Inferior parietal cortex (tissue), 1 donor: Measurements from ENCODE around the gene ITK.
"Not testable (repeated sequence)": the region's sequence is repeated elsewhere in the genome, so short reads cannot be mapped to it uniquely, and the experiment has no call there.

Source experiments
- DNase-seq: peaks from one replicate; pipeline ENCODE4 v3.0.0-alpha.2; 2016; ENCODE audit errors: extremely low spot score

ITK gene

DNA sequence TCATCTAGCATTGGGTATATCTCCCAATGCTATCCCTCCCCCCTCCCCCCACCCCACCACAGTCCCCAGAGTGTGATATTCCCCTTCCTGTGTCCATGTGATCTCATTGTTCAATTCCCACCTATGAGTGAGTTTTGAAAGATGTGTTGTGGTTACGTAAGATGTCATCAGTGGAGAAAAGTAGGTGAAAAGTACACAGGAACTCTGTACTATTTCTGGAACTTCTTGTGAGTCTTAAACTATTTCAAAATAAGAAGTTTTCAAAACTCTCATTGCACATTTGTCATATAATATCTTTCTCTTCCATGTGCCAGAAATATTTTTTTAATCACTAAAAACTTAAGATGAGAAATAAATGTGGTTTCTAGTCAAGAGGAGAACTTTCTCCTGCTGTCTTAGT, 30.0 kb downstream of the ITK start:
- DNase-seq = not testable (repeated sequence)

DNA sequence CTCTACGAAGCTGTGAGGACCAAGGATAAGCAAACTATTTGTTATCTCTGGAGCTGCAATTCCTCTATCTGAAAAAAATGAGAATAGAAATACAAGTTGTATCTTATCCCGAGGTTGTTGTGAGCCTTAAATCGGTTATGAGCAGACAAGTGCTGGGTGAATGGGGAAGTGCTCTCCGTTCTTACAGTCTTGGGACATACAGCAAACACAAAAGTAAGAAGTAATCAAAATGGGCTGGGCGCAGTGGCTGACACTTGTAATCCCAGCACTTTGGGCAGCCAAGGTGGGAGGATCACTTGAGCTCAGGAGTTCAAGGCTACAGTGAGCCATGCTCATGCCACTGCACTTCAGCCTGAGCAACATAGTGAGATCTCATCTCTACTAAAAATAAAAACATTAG, 31.7 kb downstream of the ITK start:
- DNase-seq = no peak

DNA sequence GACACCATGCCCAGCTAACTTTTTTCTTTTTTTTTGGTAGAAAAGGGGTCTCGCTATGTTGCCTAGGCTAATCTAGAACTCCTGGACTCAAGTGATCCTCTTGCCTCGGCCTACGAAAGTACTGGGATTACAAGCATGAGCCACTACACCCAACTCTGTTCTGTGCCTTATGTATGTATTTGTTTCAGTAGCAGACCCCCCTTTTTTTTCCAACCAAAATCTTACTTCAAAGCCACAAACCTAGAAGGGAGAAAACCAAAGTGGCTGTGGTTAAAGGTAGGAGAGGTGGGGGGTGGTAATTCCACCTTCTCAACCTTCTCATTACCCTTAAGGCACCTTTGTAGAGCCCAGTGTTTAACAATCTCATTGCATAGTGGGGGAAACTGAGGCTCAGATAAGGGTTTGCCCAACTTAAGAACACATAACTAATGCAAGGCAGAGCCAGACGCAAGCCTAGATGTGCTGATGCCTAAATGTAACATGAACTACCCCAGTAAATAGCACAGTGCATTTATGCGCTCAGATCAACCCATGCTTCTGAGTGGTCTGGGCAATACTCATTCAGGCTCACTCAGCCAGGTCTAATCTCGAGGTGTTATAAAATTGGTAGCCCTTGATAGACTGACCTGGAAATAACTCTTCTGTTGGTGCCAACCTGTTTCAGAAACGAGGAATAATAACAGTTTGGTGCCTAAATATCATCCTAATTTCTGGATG, 33.0 kb downstream of the ITK start:
- no peak for DNase-seq

DNA sequence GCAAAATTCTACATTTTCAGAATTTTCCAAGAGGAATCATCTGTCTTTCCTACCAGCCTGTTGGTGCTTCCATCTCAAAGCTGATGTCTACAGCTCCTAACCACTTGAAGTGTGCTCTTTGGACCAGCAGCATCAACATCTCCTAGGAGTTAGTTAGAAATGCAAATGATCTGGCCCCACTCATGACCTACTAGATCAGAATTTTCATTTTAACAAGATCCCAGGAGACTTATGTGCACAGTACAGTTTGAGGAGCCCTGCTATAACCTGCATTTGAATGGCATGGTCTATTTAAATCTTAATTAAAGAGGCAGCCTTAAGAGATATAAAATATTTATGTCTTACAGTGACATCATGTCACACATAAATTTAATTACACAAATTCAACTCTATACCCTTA, 33.8 kb downstream of the ITK start:
- no peak for DNase-seq

DNA sequence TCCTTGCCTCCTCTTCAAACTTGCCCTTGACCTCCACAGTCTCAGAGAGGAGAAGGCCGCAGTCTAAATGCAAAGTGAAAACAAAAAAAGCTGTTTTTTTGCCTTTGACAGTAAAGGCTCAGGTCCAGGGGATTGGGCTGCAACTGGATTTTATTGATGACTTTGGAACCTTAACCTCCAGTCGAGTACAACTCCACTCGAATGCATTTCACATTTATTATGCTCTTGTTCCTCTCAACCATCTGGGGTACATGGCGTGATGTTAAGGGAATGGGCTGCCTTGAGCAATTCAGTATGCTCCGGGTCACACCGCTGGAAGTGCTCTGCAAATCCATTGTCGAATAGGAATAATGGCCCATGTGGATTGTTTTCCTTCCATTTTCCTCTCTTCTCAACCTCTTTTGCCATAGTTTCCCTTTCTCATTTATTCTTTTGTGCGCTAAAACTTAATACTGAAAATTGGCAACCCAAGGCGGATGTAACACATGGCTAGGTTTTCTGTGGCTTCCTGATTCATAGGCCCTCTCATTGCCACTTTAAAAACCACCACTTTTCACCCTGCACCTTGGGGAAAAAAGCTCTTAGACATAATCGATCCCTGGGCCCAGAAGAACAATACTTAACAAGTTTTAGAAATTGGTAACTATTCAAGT, 34.3 kb downstream of the ITK start:
- DNase-seq = no peak

- DNase-seq = no peak
Observed at GRCh38 chr5:157215514-157216167, 35.0 kb downstream of the ITK start.

GRCh38 chr5:157216391-157217142, 35.9 kb downstream of the ITK start:
- DNase-seq = no peak

- no peak for DNase-seq
Observed at GRCh38 chr5:157217289-157218024, 36.8 kb downstream of the ITK start.

DNA sequence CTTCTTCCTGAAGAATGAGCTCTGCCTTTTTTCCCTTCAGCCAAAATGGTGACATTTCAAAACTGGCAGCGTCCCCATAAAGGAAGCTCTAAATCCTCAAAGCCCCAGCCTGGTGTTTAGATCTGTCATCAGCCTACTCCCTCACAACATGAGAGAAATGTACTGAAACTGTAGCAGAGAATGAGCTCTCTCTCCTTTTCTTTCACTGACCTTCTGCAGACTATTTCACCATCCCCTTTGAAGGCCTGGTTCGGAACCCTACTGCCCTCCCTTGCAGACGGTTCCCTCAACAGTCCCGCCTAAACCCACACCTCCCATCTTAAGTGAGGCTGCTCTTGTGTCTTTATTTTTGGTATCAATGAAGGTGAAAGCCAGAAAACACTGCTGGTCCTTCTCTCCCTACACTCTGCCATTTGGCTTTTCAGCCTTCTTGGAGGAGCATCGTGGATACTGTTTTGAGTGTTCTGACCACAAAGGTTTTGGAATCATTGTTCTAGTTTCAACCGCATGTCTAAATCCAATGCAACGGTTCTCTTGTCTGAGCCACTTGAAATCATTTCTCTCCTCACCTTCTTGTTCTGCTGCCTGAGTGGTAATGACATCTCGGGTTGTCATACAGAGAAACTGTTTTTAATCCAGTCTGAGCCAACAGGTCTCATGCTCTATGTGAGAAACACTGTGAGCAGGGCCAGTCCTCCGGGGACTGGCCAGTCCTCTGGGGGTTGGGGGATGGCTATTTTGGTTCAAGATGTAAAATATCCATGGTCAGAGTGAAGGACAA, 39.0 kb downstream of the ITK start:
- no peak for DNase-seq

DNA sequence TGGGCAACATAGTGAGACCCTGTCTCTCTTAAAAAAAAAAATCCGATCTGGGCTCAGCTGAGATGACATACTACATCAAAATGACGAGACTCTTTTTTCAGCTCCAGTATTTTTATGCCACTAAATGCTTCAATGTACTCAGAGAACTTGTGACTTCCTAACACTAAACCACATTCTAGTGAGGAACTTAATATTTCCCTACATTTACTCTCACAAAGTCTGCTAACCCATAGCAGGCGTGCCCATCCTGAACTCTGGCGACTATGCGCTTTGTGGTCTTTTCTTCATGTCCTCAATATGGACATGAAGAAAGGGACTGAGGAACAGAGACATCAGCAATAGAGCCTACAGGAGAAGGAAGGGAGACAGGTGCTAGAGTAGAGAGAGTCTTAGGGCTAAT, 41.3 kb downstream of the ITK start:
- DNase-seq = no peak

DNA sequence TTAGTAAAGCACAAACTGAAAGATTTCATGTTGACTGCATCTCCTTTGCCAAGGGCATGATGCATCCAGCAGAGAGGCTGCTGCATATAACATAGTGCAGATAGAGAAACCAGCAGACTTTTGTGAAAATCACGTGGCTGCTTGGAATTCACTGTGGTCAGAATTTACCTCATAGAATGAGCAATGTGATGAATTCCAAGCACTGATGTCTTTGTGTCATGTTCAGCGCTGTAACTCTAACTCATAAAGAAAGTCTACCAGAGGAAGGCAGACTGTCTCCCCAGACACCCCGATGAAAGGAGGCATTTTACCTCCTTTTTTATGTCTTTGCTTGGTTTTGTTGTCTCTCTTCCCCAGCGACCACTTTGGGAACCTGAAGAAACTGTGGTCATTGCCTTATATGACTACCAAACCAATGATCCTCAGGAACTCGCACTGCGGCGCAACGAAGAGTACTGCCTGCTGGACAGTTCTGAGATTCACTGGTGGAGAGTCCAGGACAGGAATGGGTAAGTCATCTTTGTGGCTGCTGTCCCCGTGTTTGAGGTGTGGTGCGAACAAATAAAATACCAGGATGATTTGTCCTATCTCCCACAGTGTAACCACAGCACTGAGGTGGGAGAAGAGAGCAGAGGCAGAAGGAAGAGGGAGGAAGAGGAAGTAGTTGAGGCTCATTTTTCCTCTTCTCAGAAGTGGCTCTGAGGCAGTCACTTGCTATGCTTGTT, 42.0 kb downstream of the ITK start:
- DNase-seq = no peak

GRCh38 chr5:157225469-157226422, 45.1 kb downstream of the ITK start:
- DNase-seq = no peak

- DNase-seq = no peak
Observed at GRCh38 chr5:157230610-157231009, 50.0 kb downstream of the ITK start.

DNA sequence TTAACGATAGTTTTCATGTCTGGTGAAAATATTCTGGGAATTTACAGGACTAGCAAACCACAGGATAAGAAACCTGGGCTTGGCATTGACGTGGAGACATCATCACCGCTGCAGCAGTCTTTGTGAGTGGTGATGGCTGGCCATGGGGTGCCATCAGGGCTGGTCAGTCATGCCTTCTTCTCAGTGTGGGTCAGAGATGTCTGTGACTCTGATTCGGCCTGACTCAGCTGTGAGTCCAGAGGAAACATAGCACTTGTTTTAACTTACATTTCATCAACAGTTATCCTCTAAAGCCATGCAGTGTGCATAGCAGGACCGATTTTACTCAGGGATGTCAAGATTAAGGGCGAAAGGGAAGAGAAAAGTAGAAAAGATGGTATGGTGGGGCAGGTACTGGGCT, 52.1 kb downstream of the ITK start:
- DNase-seq = no peak

DNA sequence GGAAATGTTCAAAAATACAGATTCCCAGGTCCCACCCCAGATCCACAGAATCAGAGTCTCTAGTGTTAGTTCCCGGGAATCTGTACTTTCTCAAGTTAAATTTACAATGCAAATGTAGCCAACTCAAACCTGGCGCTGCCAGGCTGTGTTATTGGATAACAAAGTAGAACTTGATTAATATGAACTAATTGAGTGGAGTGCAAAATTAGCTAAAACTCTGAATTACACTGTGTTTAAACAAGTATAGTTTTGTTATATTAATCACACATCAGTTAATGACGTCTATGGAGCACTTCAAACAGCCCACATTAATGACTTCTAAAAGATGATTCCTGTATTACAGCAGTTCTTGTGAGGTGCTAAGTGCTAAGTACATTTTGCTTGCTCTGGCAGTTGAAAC, 52.9 kb downstream of the ITK start:
- DNase-seq = no peak

DNA sequence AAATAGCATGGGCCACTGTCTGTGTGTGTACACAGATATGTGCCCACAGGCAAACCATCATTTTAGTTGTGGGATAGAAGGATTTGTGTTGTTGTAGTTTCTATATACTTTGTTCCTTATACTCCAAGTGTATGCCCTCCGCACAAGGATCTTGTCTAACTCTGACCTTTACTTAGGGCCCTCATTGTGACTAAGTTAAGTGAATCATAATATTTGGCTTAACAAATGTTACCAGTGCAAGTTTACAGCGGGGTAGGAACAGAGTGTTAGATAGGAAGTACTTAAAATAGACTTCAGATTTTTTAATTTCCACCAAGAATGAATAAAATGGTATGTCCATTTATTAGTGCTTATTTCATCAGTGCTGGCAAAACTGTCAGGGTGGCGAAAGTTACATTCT, 55.8 kb downstream of the ITK start:
- DNase-seq = no peak

GRCh38 chr5:157241483-157241882, 60.8 kb downstream of the ITK start:
- DNase-seq = no peak

DNA sequence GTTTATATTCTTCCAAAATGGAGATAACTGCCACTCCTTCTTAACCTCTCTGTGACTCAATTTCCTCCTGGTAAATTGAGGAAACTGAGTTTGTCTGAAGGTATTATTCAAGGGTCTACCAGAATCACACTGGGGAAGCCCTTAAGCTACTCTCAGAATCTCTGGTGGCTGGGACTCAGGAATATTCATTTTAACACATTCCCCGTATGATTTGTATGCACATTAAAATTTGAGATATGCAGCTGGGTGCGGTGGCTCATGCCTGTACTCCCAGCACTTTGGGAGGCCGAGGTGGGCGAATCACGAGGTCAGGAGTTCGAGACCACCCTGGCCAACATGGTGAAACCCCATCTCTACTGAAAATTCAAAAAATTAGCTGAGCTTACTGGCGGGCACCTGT, 64.1 kb downstream of the ITK start:
- DNase-seq = not testable (repeated sequence)

DNA sequence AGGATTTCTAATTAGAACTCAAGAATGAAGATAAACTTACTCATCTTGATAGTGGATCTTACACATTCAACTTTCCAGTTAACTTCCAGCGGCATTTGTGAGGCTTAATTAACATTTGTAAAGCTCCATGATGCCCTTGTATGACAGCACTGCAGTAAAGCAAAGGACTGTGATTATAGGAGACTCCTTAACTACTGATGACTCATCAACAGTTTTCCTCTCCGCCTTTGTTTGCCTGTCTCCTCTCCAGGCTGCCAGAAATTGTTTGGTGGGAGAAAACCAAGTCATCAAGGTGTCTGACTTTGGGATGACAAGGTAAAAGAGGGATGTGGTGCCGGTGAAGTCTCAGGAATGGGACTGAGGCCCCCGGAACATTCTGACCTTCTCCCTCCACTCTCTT, 64.8 kb downstream of the ITK start:
- no peak for DNase-seq
